Measurements from ENCODE around the gene CCDC159.
"Not testable (repeated sequence)": the region's sequence is repeated elsewhere in the genome, so short reads cannot be mapped to it uniquely, and the experiment has no call there.

CCDC159 gene

GRCh38 chr19:11338569-11339253, 7.6 kb upstream of the CCDC159 start:
- FAIRE-seq: no peak

GRCh38 chr19:11339254-11340098, 6.8 kb upstream of the CCDC159 start, which contains the start of gene RAB3D:
Gene RAB3D (minus strand): TSS chr19:11339657. CDS start chr19:11337399, 2,258 bp downstream.
- FAIRE-seq: no peak

GRCh38 chr19:11340099-11340467, 6.2 kb upstream of the CCDC159 start:
- not testable (repeated sequence) for FAIRE-seq

DNA sequence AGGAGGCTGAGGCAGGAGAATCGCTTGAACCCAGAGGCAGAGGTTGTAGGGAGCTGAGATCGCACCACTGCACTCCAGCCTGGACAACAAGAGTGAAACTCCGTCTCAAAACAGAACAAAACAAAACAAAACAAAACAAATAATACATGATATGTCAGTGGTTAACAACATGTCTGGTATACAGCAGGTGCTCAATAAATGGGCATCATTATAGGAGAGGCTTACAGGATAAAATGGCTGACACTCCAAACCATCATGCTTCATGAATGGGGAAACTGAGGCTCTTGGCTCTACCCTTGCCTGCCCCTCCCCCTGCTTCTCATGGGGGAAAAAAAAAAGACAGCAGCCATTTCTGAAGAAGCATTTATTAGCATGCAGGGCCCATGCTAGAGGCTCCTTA, 3.9 kb upstream of the CCDC159 start:
- FAIRE-seq: no peak

GRCh38 chr19:11345122-11345803, 1.1 kb upstream of the CCDC159 start:
- FAIRE-seq: no peak

DNA sequence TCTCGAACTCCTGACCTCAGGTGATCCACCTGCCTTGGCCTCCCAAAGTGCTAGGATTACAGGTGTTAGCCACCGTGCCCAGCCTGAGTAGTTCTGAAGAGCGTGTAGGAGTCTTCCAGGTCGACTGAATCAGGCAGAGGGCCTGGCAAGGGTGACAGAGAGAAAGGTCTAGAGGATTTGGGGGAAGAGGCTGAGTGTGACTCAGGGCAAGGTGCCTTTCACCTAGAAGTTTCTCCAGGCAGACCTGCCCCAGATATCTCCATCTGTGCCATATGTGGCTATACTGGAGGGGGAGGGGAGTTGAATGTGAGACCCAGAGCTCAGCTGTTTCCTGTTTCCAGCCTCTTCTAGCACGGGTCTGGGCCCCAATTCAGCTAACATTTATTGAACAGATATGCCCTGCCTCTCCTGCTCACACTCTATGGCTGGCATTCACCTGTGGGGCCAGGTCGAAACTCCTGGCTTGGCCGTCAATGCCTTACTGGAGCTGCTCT, 1.3 kb downstream of the CCDC159 start:
- FAIRE-seq: no peak

DNA sequence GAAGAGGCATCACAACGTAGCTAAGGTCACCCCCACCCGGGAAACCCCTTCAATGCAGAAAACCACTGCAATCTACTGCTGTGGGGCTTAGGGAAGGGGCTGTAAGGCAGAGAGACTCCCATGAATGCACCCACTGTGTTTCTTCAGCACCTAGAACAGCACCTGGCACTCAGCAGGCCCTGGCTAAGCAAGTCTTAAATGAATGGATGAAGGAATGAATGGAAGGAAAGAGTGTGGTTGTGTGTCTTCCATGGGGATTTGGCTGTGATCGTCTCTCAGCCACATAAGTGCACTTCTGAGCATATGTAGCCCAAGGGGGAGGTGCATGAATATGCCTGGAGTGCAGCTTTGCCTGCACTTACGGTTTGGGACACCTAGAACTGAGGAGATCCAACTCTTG, 2.9 kb downstream of the CCDC159 start:
- no peak for FAIRE-seq

DNA sequence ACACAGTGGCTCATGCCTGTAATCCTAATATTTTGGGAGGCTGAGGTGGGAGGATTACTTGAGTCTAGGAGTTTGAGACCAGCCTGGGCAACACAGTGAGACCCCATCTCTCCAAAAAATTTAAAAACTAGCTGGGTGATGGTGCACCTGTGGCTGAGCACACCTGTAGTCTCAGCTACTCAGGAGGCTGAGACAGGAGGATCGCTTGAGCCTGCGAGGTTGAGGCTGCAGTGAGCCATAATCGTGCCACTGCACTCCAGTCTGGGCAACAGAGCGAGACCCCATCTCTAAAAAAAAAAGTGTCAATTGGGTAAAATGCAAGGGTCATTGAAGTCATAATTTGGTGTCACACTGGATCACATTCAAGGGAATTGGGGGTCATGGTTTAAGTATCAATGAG, 7.8 kb downstream of the CCDC159 start:
- FAIRE-seq: not testable (repeated sequence)

GRCh38 chr19:11355160-11356073, 9.1 kb downstream of the CCDC159 start, which contains the start of gene PLPPR2:
Gene PLPPR2 (plus strand): TSS chr19:11355432. CDS start chr19:11357674, 2,242 bp downstream.
- FAIRE-seq: no peak

- no peak for FAIRE-seq
Observed at GRCh38 chr19:11356074-11356397, 9.7 kb downstream of the CCDC159 start.

GRCh38 chr19:11356676-11357550, 10.6 kb downstream of the CCDC159 start:
- no peak for FAIRE-seq

GRCh38 chr19:11359421-11359820, 13.1 kb downstream of the CCDC159 start:
- FAIRE-seq: no peak

GRCh38 chr19:11361037-11361770, 14.9 kb downstream of the CCDC159 start:
- FAIRE-seq: no peak

DNA sequence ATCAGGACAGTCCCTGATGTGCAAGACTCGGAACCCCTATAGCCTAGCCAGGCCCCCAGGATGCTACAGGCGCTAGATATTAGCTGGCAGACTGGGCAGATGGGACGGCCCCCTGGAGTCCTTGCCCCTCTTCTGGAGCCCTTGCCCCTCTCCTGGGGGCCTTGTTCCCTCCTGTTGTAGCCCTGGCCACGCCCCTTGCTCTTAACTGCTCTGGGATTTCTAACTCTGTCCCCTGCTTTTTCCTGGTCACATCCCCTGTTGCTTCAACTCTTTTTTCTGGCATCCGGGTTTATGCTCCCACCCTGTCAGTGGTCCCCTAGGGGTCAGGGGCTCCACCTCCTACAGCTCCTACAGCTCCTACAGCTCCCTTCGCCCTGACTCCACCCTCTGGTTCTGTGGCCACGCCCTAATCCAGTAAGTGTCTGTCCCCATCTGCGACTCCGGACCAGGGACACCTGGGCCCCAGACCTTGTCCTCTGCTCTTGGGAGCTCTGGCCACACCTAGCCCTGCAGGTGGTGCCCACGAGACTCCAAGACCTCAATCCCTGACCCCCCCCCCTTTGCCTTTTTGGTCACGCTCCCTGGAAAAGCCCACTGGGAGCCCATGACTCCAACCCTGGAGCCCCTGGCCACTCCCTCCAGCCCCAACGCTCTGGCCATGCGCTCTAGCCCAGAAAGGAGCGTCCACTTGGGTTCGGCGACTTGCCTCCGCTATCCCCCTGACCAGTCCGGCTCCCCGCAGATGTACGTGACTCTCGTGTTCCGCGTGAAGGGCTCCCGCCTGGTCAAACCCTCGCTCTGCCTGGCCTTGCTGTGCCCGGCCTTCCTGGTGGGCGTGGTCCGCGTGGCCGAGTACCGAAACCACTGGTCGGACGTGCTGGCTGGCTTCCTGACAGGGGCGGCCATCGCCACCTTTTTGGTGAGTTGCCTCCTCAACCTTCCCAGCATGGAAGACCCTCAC, 15.7 kb downstream of the CCDC159 start:
- FAIRE-seq: no peak

DNA sequence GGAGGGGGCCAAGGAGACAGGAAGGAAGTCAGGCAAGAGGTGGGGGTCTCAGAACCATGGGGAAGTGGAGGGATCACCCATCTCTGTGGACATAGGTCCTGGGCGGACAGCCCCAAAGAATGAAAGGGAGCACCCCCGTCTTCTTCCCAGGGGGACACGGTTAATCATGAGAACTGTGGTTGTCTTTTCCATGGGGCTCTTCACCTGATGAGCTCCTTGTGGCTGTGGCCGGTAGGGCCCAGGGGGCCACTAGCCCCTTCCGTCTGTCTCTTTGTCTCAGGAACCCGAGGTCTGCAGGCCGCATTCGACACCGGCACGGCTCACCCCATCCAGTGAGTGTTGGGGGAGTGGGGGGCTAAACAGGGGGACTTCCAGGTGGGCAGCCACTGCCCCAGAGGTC, 17.6 kb downstream of the CCDC159 start:
- no peak for FAIRE-seq

- no peak for FAIRE-seq
Observed at GRCh38 chr19:11364296-11364904, 18.1 kb downstream of the CCDC159 start.

GRCh38 chr19:11364935-11365334, 18.6 kb downstream of the CCDC159 start:
- no peak for FAIRE-seq

DNA sequence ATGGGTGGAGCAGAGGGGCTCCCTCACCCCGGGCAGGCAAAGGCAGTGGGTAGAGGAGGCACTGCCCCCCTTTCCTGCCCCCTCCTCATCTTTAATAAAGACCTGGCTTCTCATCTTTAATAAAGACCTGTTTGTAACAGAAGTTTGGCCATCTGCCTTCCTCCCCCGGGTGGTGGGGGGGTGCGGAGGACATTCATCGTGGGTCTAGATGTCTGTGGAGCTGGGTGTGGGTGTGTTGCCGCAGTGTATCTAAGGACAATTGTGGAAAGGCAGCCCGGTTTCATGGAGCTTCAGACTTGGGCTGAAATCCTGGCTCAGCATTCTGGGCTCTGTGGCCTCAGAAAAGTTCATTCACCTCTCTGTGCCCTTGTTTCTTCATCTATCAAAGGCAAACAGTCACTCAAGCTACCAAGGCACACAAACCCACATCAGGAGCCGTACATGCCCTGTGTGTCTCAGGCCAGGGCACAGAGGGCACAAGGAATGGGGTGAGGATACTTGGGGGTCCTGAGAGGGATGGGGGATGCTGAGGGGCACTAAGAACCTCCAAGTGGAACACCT, 19.3 kb downstream of the CCDC159 start:
- no peak for FAIRE-seq

Measured in endometrium (tissue), 2 donors.